T-cell (primary cell): ENCODE measurements around the gene CIART. TPM values are rescaled to one million over a fixed set of nuclear protein-coding genes. Genes with fewer than 3 reads are reported as not detected.
"Not testable (repeated sequence)": the region's sequence is repeated elsewhere in the genome, so short reads cannot be mapped to it uniquely, and the experiment has no call there.

Experiments
- ATAC-seq, 4 experiments: fragments of 200-7000 bp in 3 of 4; fragments of 150-1000 bp in 1 of 4; cut with Tn5 transposase; replicated peaks in 1 of 4; 1 replicate in 3 of 4; 2 replicates in 1 of 4; pipeline ENCODE4 v1.10.0; 2021; ENCODE audit warnings: moderate library complexity in 3 of 4, mild to moderate bottlenecking in 2 of 4, moderate number of reproducible peaks in 1 of 4
- CTCF ChIA-PET, 2 donors: fragments of 300-600 bp; sonication (Branson Sonifier 250); formaldehyde crosslinking; loops; one replicate each; lab custom pipeline; 2022; ENCODE audit warnings: antibody characterized with exemption in 2 of 2; lab: Charles Lee
- POLR2A ChIA-PET, 2 donors: fragments of 300-600 bp; sonication (Branson Sonifier 250); formaldehyde crosslinking; loops; one replicate each; lab custom pipeline; 2022; ENCODE audit warnings: antibody characterized with exemption in 2 of 2; lab: Charles Lee
- DNase-seq, 35 experiments: peaks; one replicate each; pipeline versions ENCODE4 v3.0.0 to v3.0.0-alpha.2; 2013 to 2023
- H3K27ac ChIP-seq: one replicate; pipeline ENCODE4 v1.5.1; 2013; ENCODE audit warnings: low read length
- H3K27me3 ChIP-seq, 2 experiments: replicated peaks in 1 of 2; 1 replicate in 1 of 2; 2 replicates in 1 of 2; pipeline versions ENCODE4 v1.6.1 to v1.7.0; 2013; ENCODE audit warnings: low read length in 1 of 2, mixed read lengths in 1 of 2; ENCODE audit not compliant: control insufficient read depth in 2 of 2, insufficient read depth in 2 of 2; ENCODE audit errors: extremely low read depth in 1 of 2
- H3K36me3 ChIP-seq, 2 donors: 1 replicate in 1 of 2; 2 replicates in 1 of 2; pipeline versions ENCODE4 v1.6.1 to v1.7.0; 2013; ENCODE audit warnings: low read length in 1 of 2; ENCODE audit not compliant: control insufficient read depth in 2 of 2, insufficient read depth in 1 of 2; ENCODE audit errors: extremely low read depth in 1 of 2
- H3K4me1 ChIP-seq, 2 experiments: 1 replicate in 1 of 2; 2 replicates in 1 of 2; pipeline versions ENCODE4 v1.6.1 to v1.7.0; 2013; ENCODE audit warnings: low read length in 2 of 2, mixed read lengths in 1 of 2; ENCODE audit not compliant: insufficient read depth in 2 of 2, control insufficient read depth in 1 of 2; ENCODE audit errors: extremely low read depth in 1 of 2
- H3K4me3 ChIP-seq, 2 donors: 1 replicate in 1 of 2; 2 replicates in 1 of 2; pipeline versions ENCODE4 v1.5.1 to v1.7.0; 2013; ENCODE audit warnings: mild to moderate bottlenecking in 2 of 2, low read length in 1 of 2, moderate library complexity in 1 of 2; ENCODE audit not compliant: control insufficient read depth in 1 of 2; ENCODE audit errors: extremely low read depth in 1 of 2
- H3K9me3 ChIP-seq: 2 replicates; pipeline ENCODE4 v1.7.0; 2013
- H3K27ac Mint-ChIP-seq, 2 donors: one replicate each; pipeline ENCODE4 v1.8.0; 2020 to 2021; ENCODE audit warnings: mild to moderate bottlenecking in 2 of 2, mixed read lengths in 2 of 2
- H3K27me3 Mint-ChIP-seq, 2 donors: one replicate each; pipeline ENCODE4 v1.8.0; 2021 to 2022; ENCODE audit warnings: mixed read lengths in 2 of 2
- H3K36me3 Mint-ChIP-seq: one replicate; pipeline ENCODE4 v1.8.0; 2021; ENCODE audit warnings: mixed read lengths
- H3K4me1 Mint-ChIP-seq, 3 donors: one replicate each; pipeline ENCODE4 v1.8.0; 2020 to 2022; ENCODE audit warnings: mixed read lengths in 3 of 3, mild to moderate bottlenecking in 1 of 3
- H3K4me3 Mint-ChIP-seq, 3 donors: one replicate each; pipeline ENCODE4 v1.8.0; 2020 to 2022; ENCODE audit warnings: mild to moderate bottlenecking in 3 of 3, mixed read lengths in 3 of 3, moderate library complexity in 3 of 3
- H3K9me3 Mint-ChIP-seq, 3 donors: one replicate each; pipeline ENCODE4 v1.8.0; 2020 to 2022; ENCODE audit warnings: mixed read lengths in 3 of 3
- WGBS: methylation state at CpG from one replicate; pipeline ENCODE4 v1.1.5; 2013; ENCODE audit warnings: missing lambda C conversion rate; ENCODE audit not compliant: insufficient coverage; 5-methylcytosine and 5-hydroxymethylcytosine counted together
- total RNA-seq, 35 experiments: library from RNA in 6 of 35; stranded (reverse) in 6 of 35; fragments of 120-200 nt in 1 of 35; gene quantifications; one replicate each; pipeline versions ENCODE4 v1.2.1 to v1.2.4 and lab custom pipeline; 2013 to 2026

CIART gene
- total RNA-seq, 5 donors from 2014 or later (not counting 1 experiment from before 2014, with no cell fraction given), result 0.63 to 2.9 (median 1.3) TPM

DNA sequence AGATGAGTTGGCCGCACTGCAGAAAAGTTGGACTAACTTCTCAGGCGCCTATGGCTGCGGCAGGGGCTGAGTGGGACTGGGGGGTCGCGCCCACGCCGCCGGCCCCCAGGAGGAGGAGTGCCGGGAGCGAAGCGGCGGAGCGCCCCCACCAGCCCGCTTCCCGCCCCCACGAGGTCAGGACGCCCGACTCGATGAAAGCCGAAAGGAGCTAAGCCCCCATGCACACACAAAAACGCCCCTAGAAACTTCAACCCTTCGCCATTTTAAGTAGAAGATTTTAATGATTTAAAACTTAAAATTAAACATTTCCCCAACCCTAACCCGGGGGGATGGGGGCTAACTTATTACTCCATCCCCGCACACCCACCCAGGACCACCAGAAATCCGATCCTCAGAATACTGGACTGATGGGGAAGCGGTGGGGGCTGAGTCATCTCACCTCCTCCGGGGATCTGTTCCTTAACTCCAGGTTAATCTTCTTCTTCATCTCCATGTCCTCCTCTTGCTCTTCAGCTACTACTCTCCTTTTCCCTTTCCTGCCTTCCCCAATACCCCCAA lies 47.0 kb upstream of the CIART start:
- H3K4me1 ChIP-seq, result peaks cover 2 to 13% of the 10 kb centered on the region in 2 experiments
- 0% methylated on average over 8 of the region's 27 CpGs for WGBS
- no peak overlapping the region for H3K27ac Mint-ChIP-seq
- DNase-seq (peak in 17 of 35 experiments; percentile 7 to 52 (median 24)), ATAC-seq (peak in 1 of 4 experiments; percentile 0)
- no peaks in the 10 kb centered on the region for H3K9me3 ChIP-seq
- H3K27me3 Mint-ChIP-seq, result no peaks in the 10 kb centered on the region
- POLR2A ChIA-PET, result interaction anchor here (0.6 to 1.0 kb wide), 4 partner anchors 167 to 527 kb away, joined by 3 to 5 read pairs (median 4); partner anchors contain the start of gene VPS45 (in 1 of the 2)
- CTCF ChIA-PET, result interaction anchor here in 1 of 2 donors (0.6 kb wide), 1 partner anchor 88 kb away, joined by 3 read pairs; no protein-coding TSS in a partner anchor
- no peaks in the 10 kb centered on the region for H3K9me3 Mint-ChIP-seq
- H3K36me3 Mint-ChIP-seq, result no peaks in the 10 kb centered on the region
- H3K36me3 ChIP-seq, result peaks cover 3 to 5% of the 10 kb centered on the region in 2 donors
- H3K4me3 ChIP-seq, result peak overlapping the region; percentile 66 to 98
- no peak overlapping the region for H3K4me3 Mint-ChIP-seq
- H3K27me3 ChIP-seq, result no peaks in the 10 kb centered on the region
- H3K27ac ChIP-seq, result peak overlapping the region; percentile 99
- peaks cover 16 to 20% (median 19%) of the 10 kb centered on the region in 3 donors for H3K4me1 Mint-ChIP-seq

DNA sequence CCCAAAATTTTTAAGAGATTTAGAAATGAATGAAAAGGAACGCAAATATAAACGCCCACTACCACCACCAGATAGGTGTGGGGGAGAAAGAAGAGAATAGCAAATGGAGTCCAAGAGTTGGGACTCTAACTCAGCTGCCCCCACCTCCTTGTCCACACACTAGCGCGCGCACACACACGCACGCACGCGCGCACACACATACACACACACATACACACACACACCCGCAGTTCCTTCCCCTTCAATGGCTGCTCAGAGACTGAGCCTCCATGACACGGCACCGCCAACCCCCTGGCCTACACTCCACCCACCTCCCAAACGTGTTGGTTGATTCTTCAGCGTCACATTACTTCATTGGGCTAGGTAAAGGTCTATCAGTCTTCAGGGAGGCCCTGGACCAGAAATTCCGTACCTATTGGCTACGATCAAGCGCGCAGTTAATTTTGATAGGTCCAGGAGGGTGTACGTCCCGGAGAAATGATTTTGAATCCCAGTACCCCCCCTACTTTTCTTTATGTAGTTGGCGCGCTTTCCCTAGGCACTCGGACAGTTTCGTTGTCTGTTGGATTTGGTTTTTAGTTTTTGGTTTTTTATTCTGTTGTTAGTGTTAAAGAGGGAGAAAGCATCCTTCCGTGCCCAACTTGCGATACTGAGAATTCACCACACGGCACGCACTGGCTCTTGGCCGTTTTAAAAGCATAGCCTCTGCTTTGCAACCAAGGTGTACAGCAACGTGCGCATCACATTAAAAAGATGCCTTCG lies 46.3 kb upstream of the CIART start, which contains the start of gene ANP32E:
ANP32E (minus strand) TSS at position 261 of the 762 bp plus-strand sequence. CDS start 326 bp downstream, outside the sequence.
- Histone ChIP-seq H3K36me3 (peaks cover 3 to 4% of the 10 kb centered on the region in 2 donors), H3K27ac (peak within 1 kb of the TSS; percentile 99), H3K9me3 (no peaks in the 10 kb centered on the region), H3K27me3 (no peaks in the 10 kb centered on the region), H3K4me1 (peaks cover 2 to 13% of the 10 kb centered on the region in 2 experiments), H3K4me3 (peak within 1 kb of the TSS; percentile 66 to 98)
- Mint-ChIP-seq H3K36me3 (no peaks in the 10 kb centered on the region), H3K9me3 (no peaks in the 10 kb centered on the region), H3K27me3 (no peaks in the 10 kb centered on the region), H3K4me3 (no peak within 1 kb of the TSS), H3K4me1 (peaks cover 16 to 20% (median 19%) of the 10 kb centered on the region in 3 donors), H3K27ac (peak within 1 kb of the TSS; percentile 96 to 98)
- POLR2A ChIA-PET, result interaction anchor here in 1 of 2 donors (0.6 to 1.0 kb wide), 2 partner anchors 168 to 527 kb away, joined by 3 read pairs; partner anchors contain the start of gene VPS45
- CTCF ChIA-PET, result interaction anchor here in 1 of 2 donors (0.6 kb wide), 1 partner anchor 87 kb away, joined by 3 read pairs; no protein-coding TSS in a partner anchor
- ATAC-seq (peak; percentile 88 to 93 (median 92)), DNase-seq (peak; percentile 80 to 98 (median 94))
- WGBS, result 0% methylated on average over 15 of the region's 33 CpGs

- 42% methylated on average over 5 of the region's 10 CpGs for WGBS
- POLR2A ChIA-PET, result interaction anchor here in 1 of 2 donors (0.6 kb wide), 1 partner anchor 61 kb away, joined by 6 read pairs; no protein-coding TSS in a partner anchor
- CTCF ChIA-PET, result no interaction called here
- H3K36me3 Mint-ChIP-seq, result no peaks in the 10 kb centered on the region
- peaks cover 16 to 20% (median 19%) of the 10 kb centered on the region in 3 donors for H3K4me1 Mint-ChIP-seq
- H3K9me3 Mint-ChIP-seq, result no peaks in the 10 kb centered on the region
- no peak overlapping the region for H3K27ac Mint-ChIP-seq
- no peaks in the 10 kb centered on the region for H3K27me3 Mint-ChIP-seq
- Histone ChIP-seq H3K27ac (peak overlapping the region; percentile 35), H3K9me3 (no peaks in the 10 kb centered on the region), H3K4me3 (peak overlapping the region; percentile 66 to 98), H3K27me3 (no peaks in the 10 kb centered on the region), H3K4me1 (peaks cover 2 to 13% of the 10 kb centered on the region in 2 experiments), H3K36me3 (peaks cover 0 to 2% of the 10 kb centered on the region in 2 donors)
- no peak for ATAC-seq
- DNase-seq, result no peak
- H3K4me3 Mint-ChIP-seq, result no peak overlapping the region
Observed at GRCh38 chr1:150236614-150237100, 45.7 kb upstream of the CIART start.

- H3K4me3 ChIP-seq, H3K9me3 Mint-ChIP-seq, H3K27me3 Mint-ChIP-seq, H3K4me3 Mint-ChIP-seq, H3K36me3 Mint-ChIP-seq, H3K36me3 ChIP-seq, H3K27ac ChIP-seq, CTCF ChIA-PET, H3K27me3 ChIP-seq, H3K9me3 ChIP-seq, H3K27ac Mint-ChIP-seq, DNase-seq, ATAC-seq: not testable (repeated sequence)
- WGBS, result 81% methylated on average over 11 of the region's 13 CpGs
- peaks cover 2 to 13% of the 10 kb centered on the region in 2 experiments for H3K4me1 ChIP-seq
- POLR2A ChIA-PET, result interaction anchor here in 1 of 2 donors (0.6 kb wide), 1 partner anchor 60 kb away, joined by 6 read pairs; no protein-coding TSS in a partner anchor
- H3K4me1 Mint-ChIP-seq, result peaks cover 16 to 20% (median 19%) of the 10 kb centered on the region in 3 donors
Observed at GRCh38 chr1:150237176-150237575, 45.2 kb upstream of the CIART start.

DNA sequence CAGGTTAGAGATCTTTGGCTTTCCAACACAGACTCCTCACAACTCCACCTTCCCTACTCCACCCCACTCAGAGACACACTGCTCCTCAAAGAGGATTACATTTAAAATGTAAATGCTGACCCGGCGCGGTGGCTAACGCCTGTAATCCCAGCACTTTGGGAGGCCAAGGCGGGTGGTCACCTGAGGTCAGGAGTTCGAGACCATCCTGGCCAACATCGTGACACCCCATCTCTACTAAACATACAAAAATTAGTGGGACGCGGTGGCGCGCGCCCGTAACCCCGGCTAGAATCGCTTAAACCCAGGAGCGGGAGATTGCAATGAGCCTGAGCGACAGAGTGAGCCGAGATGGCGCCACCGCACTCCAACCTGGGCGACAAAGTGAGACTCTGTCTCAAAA lies 44.6 kb upstream of the CIART start:
- Histone ChIP-seq H3K36me3 (peaks cover 0 to 1% of the 10 kb centered on the region in 2 donors), H3K4me3 (no peak overlapping the region), H3K9me3 (no peaks in the 10 kb centered on the region), H3K4me1 (peaks cover 2 to 13% of the 10 kb centered on the region in 2 experiments), H3K27me3 (no peaks in the 10 kb centered on the region), H3K27ac (no peak overlapping the region)
- Mint-ChIP-seq H3K27ac (no peak overlapping the region), H3K36me3 (no peaks in the 10 kb centered on the region), H3K27me3 (no peaks in the 10 kb centered on the region), H3K4me3 (peak overlapping the region in 1 of 3 donors; percentile 35), H3K9me3 (no peaks in the 10 kb centered on the region), H3K4me1 (peaks cover 14 to 19% (median 18%) of the 10 kb centered on the region in 3 donors)
- peak in 1 of 35 experiments; percentile 23 for DNase-seq
- ATAC-seq, result no peak
- 100% methylated on average over 6 of the region's 21 CpGs for WGBS
- ChIA-PET CTCF (no interaction called here), POLR2A (no interaction called here)

GRCh38 chr1:150243003-150243402 lies 39.4 kb upstream of the CIART start:
- ATAC-seq (no peak), DNase-seq (no peak)
- Histone ChIP-seq H3K27me3 (peaks cover 0 to 10% of the 10 kb centered on the region in 2 experiments), H3K4me1 (no peaks in the 10 kb centered on the region), H3K27ac (no peak overlapping the region), H3K9me3 (no peaks in the 10 kb centered on the region), H3K4me3 (no peak overlapping the region), H3K36me3 (no peaks in the 10 kb centered on the region)
- H3K9me3 Mint-ChIP-seq, result no peaks in the 10 kb centered on the region
- no peaks in the 10 kb centered on the region for H3K36me3 Mint-ChIP-seq
- POLR2A ChIA-PET, result no interaction called here
- no CpG with 5 or more reads among the region's 3 CpGs for WGBS
- H3K4me1 Mint-ChIP-seq, result no peaks in the 10 kb centered on the region
- H3K4me3 Mint-ChIP-seq, result no peak overlapping the region
- H3K27ac Mint-ChIP-seq, result no peak overlapping the region
- H3K27me3 Mint-ChIP-seq, result peaks cover 0 to 4% of the 10 kb centered on the region in 2 donors
- CTCF ChIA-PET, result no interaction called here
